BLaER1 (cell line): ENCODE measurements around the gene DPP3.

Source experiments
- H3K27ac ChIP-seq: shearing (Covaris generic); formaldehyde crosslinking; 2 replicates; pipeline ENCODE4 v1.8.1; 2022
- H3K27me3 ChIP-seq: shearing (Covaris generic); formaldehyde crosslinking; 2 replicates; pipeline ENCODE4 v1.8.1; 2022
- H3K36me3 ChIP-seq: shearing (Covaris generic); formaldehyde crosslinking; 2 replicates; pipeline ENCODE4 v1.8.1; 2022
- H3K4me1 ChIP-seq: shearing (Covaris generic); formaldehyde crosslinking; 2 replicates; pipeline ENCODE4 v1.8.1; 2022
- H3K4me2 ChIP-seq: shearing (Covaris generic); formaldehyde crosslinking; 2 replicates; pipeline ENCODE4 v1.8.1; 2022
- H3K4me3 ChIP-seq: shearing (Covaris generic); formaldehyde crosslinking; 2 replicates; pipeline ENCODE4 v1.8.1; 2022
- H3K9ac ChIP-seq: shearing (Covaris generic); formaldehyde crosslinking; 2 replicates; pipeline ENCODE4 v1.8.1; 2022
- H3K9me3 ChIP-seq: shearing (Covaris generic); formaldehyde crosslinking; 2 replicates; pipeline ENCODE4 v1.8.1; 2022
- H4K20me1 ChIP-seq: shearing (Covaris generic); formaldehyde crosslinking; 2 replicates; pipeline ENCODE4 v1.8.1; 2022
- Cebpa-rat ChIP-seq: shearing (Covaris generic); IDR thresholded peaks from 2 replicates; pipeline ENCODE4 v1.8.1; 2022

DPP3 gene

GRCh38 chr11:66479394-66480116 is 679 bp upstream of the DPP3 start:
- peaks cover 51% of the 10 kb centered on the region for H3K36me3 ChIP-seq
- peak overlapping the region; percentile 93 for H3K27ac ChIP-seq
- no peak for TF ChIP-seq Cebpa-rat

GRCh38 chr11:66484806-66485380 is 4.7 kb downstream of the DPP3 start:
- Histone ChIP-seq H3K9ac (no peak overlapping the region), H3K9me3 (no peaks in the 10 kb centered on the region), H4K20me1 (no peaks in the 10 kb centered on the region), H3K36me3 (peaks cover 68% of the 10 kb centered on the region), H3K4me2 (no peak overlapping the region), H3K4me1 (peaks cover 14% of the 10 kb centered on the region), H3K27me3 (no peaks in the 10 kb centered on the region), H3K27ac (no peak overlapping the region), H3K4me3 (no peak overlapping the region)
- TF ChIP-seq Cebpa-rat: no peak

More at GRCh38 chr11:66479394-66480116, 679 bp upstream of the DPP3 start:
- peak overlapping the region; percentile 97 for H3K4me2 ChIP-seq
- peak overlapping the region; percentile 89 for H3K4me3 ChIP-seq
- H3K4me1 ChIP-seq: peaks cover 14% of the 10 kb centered on the region
- peak overlapping the region; percentile 94 for H3K9ac ChIP-seq
- H4K20me1 ChIP-seq: peaks cover 40% of the 10 kb centered on the region
- H3K9me3 ChIP-seq: no peaks in the 10 kb centered on the region
- no peaks in the 10 kb centered on the region for H3K27me3 ChIP-seq

GRCh38 chr11:66488957-66489356 is 8.7 kb downstream of the DPP3 start:
- H3K36me3 ChIP-seq: peaks cover 93% of the 10 kb centered on the region
- 0 out of 2 replicates have a peak, but pooled peaks cover 8% of the 10 kb centered on the region for H3K4me1 ChIP-seq
- 0 out of 2 replicates have a peak overlapping the region, but pooled peaks have one; percentile 29 for H3K9ac ChIP-seq
- H3K4me3 ChIP-seq: no peak overlapping the region
- no peak for TF ChIP-seq Cebpa-rat
- no peak overlapping the region for H3K27ac ChIP-seq
- H3K9me3 ChIP-seq: no peaks in the 10 kb centered on the region
- H4K20me1 ChIP-seq: peaks cover 5% of the 10 kb centered on the region; the same call in 1 of the 2 replicates
- H3K4me2 ChIP-seq: no peak overlapping the region
- H3K27me3 ChIP-seq: no peaks in the 10 kb centered on the region

GRCh38 chr11:66489636-66490035 is 9.4 kb downstream of the DPP3 start:
- Histone ChIP-seq H4K20me1 (peaks cover 5% of the 10 kb centered on the region; the same call in 1 of the 2 replicates), H3K4me3 (no peak overlapping the region), H3K4me2 (no peak overlapping the region), H3K9ac (no peak overlapping the region), H3K36me3 (peaks cover 100% of the 10 kb centered on the region), H3K4me1 (0 out of 2 replicates have a peak, but pooled peaks cover 8% of the 10 kb centered on the region), H3K9me3 (no peaks in the 10 kb centered on the region), H3K27ac (no peak overlapping the region), H3K27me3 (no peaks in the 10 kb centered on the region)
- TF ChIP-seq Cebpa-rat: no peak

- no peak overlapping the region for H3K4me3 ChIP-seq
- peaks cover 5% of the 10 kb centered on the region; the same call in 1 of the 2 replicates for H4K20me1 ChIP-seq
- H3K9ac ChIP-seq: no peak overlapping the region
- peaks cover 100% of the 10 kb centered on the region for H3K36me3 ChIP-seq
- H3K9me3 ChIP-seq: no peaks in the 10 kb centered on the region
- no peaks in the 10 kb centered on the region for H3K27me3 ChIP-seq
- no peak overlapping the region for H3K4me2 ChIP-seq
- H3K4me1 ChIP-seq: 0 out of 2 replicates have a peak, but pooled peaks cover 8% of the 10 kb centered on the region
- H3K27ac ChIP-seq: no peak overlapping the region
- TF ChIP-seq Cebpa-rat: no peak
Observed at GRCh38 chr11:66491315-66491935, 11.2 kb downstream of the DPP3 start.

GRCh38 chr11:66492161-66492865 is 12.1 kb downstream of the DPP3 start:
- H3K36me3 ChIP-seq: peaks cover 100% of the 10 kb centered on the region

GRCh38 chr11:66493130-66493529 is 12.9 kb downstream of the DPP3 start:
- H3K4me3 ChIP-seq: no peak overlapping the region
- peaks cover 100% of the 10 kb centered on the region for H3K36me3 ChIP-seq
- no peak overlapping the region for H3K4me2 ChIP-seq
- H4K20me1 ChIP-seq: peaks cover 5% of the 10 kb centered on the region; the same call in 1 of the 2 replicates
- H3K27me3 ChIP-seq: no peaks in the 10 kb centered on the region
- no peaks in the 10 kb centered on the region for H3K9me3 ChIP-seq
- 0 out of 2 replicates have a peak, but pooled peaks cover 8% of the 10 kb centered on the region for H3K4me1 ChIP-seq
- no peak for TF ChIP-seq Cebpa-rat
- no peak overlapping the region for H3K27ac ChIP-seq
- 0 out of 2 replicates have a peak overlapping the region, but pooled peaks have one; percentile 24 for H3K9ac ChIP-seq

More at GRCh38 chr11:66492161-66492865, 12.1 kb downstream of the DPP3 start:
- Histone ChIP-seq H3K4me2 (no peak overlapping the region), H3K27me3 (no peaks in the 10 kb centered on the region), H3K4me3 (no peak overlapping the region), H3K9me3 (no peaks in the 10 kb centered on the region), H3K27ac (no peak overlapping the region), H3K9ac (0 out of 2 replicates have a peak overlapping the region, but pooled peaks have one; percentile 24), H4K20me1 (peaks cover 5% of the 10 kb centered on the region; the same call in 1 of the 2 replicates), H3K4me1 (0 out of 2 replicates have a peak, but pooled peaks cover 8% of the 10 kb centered on the region)
- TF ChIP-seq Cebpa-rat: no peak

- H3K27ac ChIP-seq: no peak overlapping the region
- H3K9me3 ChIP-seq: no peaks in the 10 kb centered on the region
- H3K4me3 ChIP-seq: no peak overlapping the region
- no peak overlapping the region for H3K4me2 ChIP-seq
- peaks cover 100% of the 10 kb centered on the region for H3K36me3 ChIP-seq
- no peaks in the 10 kb centered on the region for H3K27me3 ChIP-seq
- 0 out of 2 replicates have a peak, but pooled peaks cover 6% of the 10 kb centered on the region for H3K4me1 ChIP-seq
- H3K9ac ChIP-seq: no peak overlapping the region
- TF ChIP-seq Cebpa-rat: no peak
- H4K20me1 ChIP-seq: peaks cover 5% of the 10 kb centered on the region; the same call in 1 of the 2 replicates
Observed at GRCh38 chr11:66494458-66494857, 14.2 kb downstream of the DPP3 start.

- Histone ChIP-seq H3K4me1 (0 out of 2 replicates have a peak, but pooled peaks cover under 1% of the 10 kb centered on the region), H3K36me3 (peaks cover 99% of the 10 kb centered on the region), H3K9ac (no peak overlapping the region)
Observed at GRCh38 chr11:66494935-66495334, 14.7 kb downstream of the DPP3 start.

More at GRCh38 chr11:66494935-66495334, 14.7 kb downstream of the DPP3 start:
- TF ChIP-seq Cebpa-rat: no peak
- H3K27me3 ChIP-seq: no peaks in the 10 kb centered on the region
- H3K4me3 ChIP-seq: no peak overlapping the region
- H3K4me2 ChIP-seq: no peak overlapping the region
- H4K20me1 ChIP-seq: peaks cover 5% of the 10 kb centered on the region; the same call in 1 of the 2 replicates
- H3K9me3 ChIP-seq: no peaks in the 10 kb centered on the region
- no peak overlapping the region for H3K27ac ChIP-seq
